Activated naive CD4-positive, alpha-beta T cell (primary cell): Measurements from ENCODE around the gene ARF4.

Source experiments
- DNase-seq, 4 experiments: peaks; one replicate each; lab custom pipeline; 2025; lab: John Stamatoyannopoulos, UW

Gene ARF4

DNA sequence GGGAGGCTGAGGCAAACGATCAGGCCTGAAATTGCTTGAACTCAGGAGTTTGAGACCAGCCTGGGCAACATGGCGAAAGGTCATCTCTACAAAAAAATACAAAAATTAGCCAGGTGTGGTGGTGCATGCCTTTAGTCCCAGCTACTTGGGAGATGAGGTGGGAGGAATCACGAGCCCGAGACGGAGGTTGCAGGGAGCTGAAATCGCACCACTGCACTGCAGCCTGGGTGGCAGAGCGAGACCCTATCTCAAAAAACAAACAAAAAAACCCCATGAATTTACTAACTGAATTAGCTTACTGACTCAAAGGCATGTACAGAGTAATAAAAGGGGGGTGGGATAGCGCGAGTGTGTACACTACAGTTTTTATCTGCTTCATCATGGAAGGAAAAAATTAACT lies 19.3 kb downstream of the ARF4 start:
- DNase-seq, result no peak

DNA sequence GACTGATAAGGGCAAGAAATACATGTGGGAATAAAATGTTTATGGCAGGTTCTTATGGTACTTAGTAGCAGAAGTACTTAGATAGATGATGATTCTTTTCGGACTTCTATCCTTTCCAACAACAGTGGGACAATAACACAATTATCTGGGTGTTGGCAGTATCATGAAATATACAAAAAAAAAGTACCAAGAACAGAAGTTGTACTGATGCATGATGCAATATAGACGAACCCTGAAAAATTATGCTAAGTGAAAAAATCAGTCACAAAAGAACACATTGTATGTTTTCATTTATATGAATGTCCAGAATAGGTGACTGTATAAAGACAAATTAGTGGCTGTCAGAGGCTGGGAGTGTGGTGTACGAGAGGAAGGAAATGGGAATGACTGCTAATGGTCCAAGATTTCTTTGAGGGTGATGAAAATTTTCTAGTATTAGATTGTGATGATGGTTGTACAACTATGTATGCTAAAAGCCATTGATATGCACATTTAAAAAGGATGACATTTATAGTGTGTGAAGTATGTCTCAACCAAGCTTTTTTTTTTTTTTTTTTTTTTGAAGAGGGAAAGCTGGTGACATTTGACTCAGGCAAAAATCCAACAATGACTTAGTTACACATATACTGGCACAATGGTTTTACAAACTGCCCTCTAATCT lies 21.0 kb downstream of the ARF4 start:
- DNase-seq, result no peak

DNA sequence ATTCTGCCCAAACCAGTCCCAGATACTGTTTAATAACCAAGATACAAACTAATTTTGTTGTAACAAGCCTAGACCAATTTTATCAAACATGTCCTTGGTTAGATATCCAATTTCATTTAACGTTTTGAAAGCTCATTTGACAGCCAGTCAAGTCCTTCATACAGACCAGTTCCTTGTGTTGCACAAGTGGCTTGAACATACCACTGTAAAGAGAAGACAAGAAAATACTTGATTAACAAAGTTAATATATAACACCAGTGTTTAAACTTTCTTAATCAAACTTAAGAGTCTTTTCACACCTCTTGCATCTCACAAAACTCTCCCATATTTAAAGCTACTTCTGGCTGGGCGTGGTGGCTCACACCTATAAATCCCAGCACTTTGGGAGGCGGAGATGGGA lies 25.0 kb downstream of the ARF4 start:
- DNase-seq, result no peak

DNA sequence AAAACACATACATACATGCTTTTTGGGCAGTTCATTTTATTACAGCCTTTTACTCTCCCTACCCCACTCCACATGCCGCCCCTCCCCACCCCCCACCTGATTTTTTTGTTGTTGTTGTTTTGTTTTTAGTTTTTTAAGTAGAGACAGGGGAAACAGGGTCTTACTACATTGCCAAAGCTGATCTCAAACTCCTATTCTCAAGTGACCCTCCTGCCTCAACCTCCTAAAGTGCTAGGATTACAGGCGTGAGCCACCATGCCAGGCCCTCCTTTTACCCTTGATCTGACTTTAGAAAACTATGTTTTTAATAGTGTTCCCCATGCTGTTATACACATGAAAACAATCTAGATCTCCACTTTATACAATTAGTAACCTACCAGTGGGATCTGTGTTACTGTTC lies 26.3 kb downstream of the ARF4 start:
- no peak for DNase-seq

DNA sequence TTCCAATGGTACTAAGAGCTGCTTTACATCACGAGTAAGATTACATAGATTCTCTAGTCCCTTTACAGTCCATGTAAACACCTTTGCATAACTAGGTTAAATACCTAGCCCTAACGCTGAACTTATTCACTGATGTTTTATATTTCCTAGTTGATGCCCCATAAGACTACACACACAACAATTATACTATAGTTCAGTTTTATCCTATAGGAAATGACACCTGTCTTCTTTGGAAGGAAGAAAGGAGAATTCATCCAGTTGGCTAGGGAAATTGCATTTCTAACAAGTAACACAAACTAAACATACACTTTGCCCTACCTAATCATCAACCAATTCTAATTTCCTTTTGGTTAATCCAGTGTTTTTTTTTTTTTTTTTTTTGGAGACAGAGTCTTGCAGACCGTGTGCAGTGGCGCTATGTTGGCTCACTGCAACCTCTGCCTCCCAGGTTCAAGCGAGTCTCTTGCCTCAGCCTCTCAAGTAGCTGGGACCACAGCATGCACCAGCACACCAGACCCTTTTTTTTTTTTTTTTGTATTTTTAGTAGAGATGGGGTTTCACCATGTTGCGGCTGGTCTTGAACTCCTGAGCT lies 27.2 kb downstream of the ARF4 start:
- DNase-seq, result no peak

DNA sequence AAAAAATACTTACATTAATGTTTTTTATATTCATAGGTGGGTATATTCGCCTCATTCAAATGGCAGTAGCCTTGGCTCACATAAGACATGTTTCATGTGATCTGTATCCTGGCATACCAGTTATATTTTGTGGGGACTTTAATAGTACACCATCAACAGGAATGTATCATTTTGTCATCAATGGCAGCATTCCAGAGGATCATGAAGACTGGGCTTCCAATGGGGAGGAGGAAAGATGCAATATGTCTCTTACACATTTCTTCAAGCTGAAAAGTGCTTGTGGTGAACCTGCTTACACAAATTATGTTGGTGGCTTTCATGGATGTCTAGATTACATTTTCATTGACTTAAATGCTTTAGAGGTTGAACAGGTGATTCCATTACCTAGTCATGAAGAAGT lies 37.6 kb downstream of the ARF4 start:
- no peak for DNase-seq

DNA sequence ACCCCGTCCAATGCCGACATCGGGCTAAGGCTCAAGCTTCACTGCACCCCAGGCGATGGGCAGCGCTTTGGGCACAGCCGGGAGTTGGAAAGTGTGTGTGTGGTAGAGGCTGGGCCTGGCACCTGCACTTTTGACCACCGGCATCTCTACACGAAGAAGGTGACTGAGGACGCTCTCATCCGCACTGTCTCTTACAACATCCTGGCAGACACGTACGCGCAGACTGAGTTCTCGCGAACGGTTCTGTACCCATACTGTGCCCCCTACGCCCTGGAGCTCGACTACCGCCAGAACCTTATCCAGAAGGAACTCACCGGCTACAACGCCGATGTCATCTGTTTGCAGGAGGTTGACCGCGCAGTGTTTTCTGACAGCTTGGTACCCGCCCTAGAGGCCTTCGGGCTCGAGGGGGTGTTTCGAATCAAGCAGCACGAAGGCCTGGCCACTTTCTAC lies 40.0 kb downstream of the ARF4 start:
- DNase-seq, result peak in 2 of 4 experiments; percentile 10 to 17

DNA sequence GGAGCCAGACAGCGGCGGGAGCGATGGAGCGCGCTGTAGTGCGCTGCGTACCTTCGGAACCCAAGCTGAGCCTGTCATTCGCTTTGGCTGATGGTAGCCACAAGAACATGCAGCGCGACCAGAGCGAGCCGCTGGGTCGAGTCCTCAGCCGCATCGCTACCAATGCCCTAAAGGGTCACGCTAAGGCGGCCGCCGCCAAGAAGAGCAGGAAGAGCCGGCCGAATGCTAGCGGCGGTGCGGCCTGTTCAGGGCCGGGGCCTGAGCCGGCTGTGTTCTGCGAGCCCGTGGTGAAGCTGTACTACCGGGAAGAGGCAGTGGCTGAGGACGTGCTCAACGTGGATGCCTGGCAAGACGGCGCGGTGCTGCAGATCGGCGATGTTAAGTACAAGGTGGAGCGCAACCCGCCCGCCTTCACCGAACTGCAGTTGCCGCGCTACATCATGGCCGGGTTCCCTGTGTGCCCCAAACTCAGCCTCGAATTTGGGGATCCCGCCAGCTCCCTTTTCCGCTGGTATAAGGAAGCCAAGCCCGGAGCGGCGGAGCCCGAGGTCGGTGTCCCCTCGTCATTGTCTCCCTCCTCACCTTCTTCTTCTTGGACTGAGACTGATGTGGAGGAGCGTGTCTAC lies 40.6 kb downstream of the ARF4 start:
- peak in 1 of 4 experiments; percentile 31 for DNase-seq

DNA sequence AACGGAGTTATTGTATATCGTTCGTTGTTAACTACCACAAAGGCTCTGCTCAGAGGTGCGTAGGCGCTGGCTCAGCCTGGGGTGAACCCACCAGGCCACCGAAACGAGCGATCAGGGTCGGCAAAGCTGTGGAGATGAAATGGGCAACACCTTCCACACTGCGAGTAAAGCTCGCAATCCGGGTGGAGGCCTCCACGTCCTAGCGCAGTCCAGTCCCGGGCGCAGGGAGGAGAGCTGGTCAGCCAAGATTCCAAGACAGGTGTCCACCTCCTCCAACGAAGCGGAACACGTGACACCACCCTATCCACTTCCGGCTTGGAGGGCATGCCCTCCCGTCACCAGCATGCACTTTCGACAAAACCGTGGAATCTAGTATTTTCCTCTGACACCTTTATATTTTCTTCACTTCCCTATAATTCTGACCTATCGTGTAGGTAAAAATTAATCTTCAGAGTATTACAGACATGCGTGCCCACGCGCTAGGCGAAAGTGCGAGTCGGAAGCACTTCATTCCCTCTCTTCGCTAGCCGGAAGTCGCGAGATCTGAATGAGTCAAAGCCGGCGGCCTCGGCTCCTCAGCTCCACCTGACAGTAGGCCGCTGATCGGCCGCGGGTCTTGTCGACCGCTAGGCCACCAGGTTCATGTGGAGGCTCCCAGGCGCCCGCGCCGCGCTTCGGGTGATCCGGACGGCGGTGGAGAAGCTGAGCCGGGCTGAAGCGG lies 41.2 kb downstream of the ARF4 start, which contains the start of gene PDE12:
Gene PDE12, plus strand, starts transcription at position 537 of the 721 bp plus-strand sequence. Its CDS starts 106 bp downstream, at position 643.
- DNase-seq, result peak; percentile 65 to 79 (median 73)

DNA sequence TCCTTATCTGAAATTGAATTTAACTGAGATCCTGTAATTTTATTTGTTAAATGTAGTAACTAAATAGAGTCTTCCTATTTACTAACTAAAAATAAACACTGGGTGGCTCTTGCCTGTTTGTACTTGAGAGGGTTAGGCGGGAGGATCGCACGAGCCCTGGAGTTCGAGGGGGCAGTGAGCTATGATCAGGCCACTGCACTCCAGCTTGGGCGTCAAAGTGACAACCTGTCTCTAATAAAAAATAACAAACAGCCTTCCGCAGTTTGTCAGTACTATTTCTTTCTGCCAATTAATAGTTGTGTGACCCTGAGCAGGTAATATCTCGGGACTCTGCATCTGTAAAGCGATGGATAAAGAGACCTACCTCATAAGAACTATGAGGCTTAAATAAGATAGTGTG lies 41.8 kb downstream of the ARF4 start:
- no peak for DNase-seq

DNA sequence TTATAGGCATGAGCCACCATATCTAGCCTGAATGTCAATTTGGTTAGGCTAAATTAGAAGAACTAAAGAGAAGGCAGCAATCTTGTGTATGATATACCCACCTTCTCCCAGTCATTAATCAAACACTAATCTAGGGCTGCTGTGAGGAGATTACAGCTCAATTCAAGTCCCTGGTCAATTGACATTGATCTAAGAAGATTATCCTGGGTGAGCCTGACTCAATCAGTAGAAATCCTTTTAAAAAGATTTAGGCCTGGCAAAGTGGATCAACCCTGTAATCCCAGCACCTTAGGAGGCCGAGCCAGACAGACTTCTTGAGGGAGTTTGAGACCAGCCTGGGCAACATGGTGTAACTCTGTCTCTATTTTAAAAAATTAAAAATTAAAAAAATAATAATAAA lies 50.5 kb downstream of the ARF4 start:
- DNase-seq, result no peak

DNA sequence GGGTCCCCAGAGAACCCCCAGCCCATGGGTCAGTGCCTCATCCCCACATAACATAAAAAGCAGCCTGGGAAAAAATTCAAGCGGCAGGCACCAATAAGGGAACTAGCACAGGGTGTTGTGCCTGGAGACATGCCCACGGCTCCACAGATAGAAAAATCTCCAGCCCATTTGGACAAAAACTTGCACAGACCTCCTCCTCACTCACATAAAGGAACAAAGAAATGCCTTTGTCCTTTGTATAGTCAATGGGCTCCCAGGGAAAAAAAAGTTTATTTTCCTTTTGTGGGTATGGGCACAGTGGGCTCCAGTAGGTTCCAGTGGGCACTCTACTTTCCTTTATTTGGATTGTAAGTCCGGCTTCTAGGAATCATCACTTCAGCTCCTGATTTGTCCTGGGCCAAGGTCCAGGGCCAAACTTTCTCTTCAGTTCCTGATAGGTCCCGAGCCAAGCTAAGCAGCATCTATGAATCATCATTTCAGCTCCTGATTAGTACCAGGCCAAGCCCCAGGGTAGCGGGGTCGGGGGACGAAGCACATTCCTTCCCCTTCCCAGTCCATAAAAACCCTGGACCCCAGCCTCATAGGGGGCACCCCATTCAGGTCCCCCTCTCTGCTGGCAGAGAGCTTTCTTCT lies 51.4 kb downstream of the ARF4 start:
- DNase-seq, result no peak

DNA sequence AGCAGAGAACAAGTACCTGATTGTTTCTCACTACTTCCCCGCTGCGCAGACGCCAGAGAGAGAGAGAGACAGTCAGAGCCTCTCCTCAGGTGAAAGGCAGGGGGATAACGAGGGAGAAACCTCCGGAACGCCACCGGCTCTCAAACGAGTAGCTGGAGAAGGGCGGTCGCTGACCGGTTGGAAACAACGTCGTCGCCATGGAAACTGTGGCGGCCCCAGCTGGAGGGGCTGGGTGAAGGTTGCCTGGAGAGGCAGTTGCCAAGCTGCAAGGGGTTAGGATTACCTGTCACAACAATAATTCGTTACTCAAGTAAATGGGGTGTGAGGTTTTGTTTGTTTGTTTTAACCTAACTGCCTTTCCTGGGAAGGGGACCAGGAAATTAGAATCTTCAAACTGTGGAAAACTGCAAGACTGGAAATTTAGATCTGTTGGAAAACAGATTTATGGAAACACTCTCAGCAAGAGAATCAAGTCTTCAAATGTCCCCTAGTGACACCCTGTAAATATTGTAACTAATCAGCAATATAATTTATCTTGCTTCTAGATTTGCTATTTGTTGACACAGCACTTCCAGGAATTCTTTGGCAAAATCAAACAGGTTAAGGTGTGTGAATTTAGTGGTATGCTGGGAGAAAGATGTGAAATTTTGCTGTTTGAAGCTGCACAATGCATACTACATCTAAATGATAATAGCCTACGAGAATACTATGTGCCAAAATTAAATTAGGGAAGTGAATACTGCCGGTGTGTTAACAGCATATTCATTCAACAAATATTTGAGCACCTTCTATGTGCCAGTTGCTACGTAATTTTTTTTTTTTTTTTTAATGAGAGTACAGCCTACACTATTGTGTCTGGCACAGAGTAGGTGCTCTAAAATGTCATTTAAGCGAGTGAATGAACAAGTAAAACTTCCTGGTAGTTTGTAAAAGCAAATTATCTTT lies 52.7 kb downstream of the ARF4 start, which contains the start of gene DNAH12:
Gene DNAH12, minus strand, starts transcription at position 164 of the 945 bp plus-strand sequence. CDS start 1,474 bp downstream, outside the sequence.
- no peak for DNase-seq

DNA sequence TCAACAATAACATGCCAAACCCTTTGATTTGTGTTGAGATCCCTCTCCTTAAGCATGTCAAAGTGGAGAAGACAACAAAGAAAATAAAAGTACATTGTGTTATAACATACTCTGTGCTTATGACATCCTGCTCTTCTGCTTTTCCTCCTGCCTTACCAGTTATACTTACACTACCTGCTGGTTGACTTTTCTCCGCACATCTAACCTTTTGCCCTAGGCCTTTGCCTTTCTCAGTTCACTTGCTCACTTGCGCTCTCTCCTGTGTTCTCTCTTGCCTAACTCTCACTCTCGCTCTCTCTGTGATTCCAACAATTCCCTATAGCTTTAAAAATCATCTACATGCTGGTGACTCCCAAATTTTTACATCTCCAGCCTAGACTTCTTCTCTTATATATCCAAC lies 58.7 kb downstream of the ARF4 start:
- DNase-seq, result no peak

DNA sequence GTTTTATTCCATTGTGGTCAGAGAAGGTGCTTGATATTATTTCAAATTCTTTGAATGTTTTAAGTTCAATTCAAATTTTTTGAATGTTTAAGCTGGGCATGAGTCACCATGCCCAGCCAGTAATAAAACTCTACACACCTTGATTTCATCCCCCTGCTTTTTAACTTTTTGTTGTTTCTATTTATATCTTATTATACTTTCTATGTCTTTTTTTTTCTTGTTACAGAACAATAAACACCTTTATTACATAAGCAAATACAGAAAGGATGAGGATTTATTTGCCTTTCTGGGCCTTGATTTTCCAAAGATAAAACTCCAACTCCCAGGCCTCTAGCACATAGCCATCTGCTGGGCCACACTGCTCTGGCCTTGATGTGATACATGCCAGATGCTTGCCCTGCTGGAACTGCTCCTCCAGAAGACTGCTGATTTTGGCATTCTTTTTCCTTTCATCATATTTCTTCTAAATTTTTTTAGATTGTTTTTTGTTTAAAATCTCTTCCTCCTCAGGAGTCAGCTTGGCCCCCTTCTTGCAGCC lies 67.0 kb downstream of the ARF4 start:
- no peak for DNase-seq
